ENCODE results near the gene NDUFAF8.

GRCh38 chr17:81271226-81271625, 32.1 kb downstream of the NDUFAF8 start:
- TF ChIP-seq POLR2A (IDR thresholded peaks at IDR 0.05), result no peak
- TF ChIP-seq CTCF (IDR thresholded peaks at IDR 0.05), result no peak
- TF ChIP-seq POLR2AphosphoS5 (IDR thresholded peaks at IDR 0.05), result no peak
- TF ChIP-seq EP300 (IDR thresholded peaks at IDR 0.05), result no peak
